ENCODE results near the gene MAGI1.

MAGI1 gene

DNA sequence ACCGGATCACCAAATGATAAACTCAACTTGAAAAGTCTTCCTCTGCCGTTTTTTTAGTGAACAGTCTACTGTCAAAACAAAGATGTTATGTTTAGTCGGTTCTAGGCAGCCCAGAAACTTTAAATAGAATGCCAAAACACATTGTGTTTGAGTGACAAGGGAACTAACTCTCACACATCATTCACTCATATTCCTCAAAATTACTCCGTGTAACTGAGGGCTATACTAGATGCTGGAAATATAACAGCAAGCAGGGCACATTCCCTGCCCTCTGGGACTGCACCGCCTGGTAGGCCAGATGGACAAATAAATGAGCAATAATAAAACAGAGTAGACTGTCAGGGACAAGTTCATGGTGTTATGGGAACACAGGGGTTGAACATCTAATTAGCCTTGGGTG lies 251.4 kb downstream of the MAGI1 start:
- DNase-seq: no peak

DNA sequence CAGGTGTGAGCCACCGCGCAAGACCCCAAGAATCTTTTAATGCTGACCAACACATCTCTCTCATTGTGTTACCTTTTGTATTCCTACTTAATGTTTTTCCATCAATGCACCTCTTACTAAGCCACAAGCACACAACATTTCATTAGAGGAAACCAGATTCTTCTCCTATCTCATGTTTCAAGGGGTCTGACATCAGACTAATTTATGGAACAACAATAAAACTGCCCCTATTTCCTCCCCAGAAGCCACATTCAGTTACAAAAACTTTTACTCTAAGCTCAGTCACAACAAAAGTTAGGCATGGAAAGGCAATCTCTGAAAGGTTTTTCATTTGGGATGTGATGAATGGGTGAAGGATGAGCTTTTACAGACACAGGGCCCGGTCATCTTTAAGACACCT lies 251.8 kb downstream of the MAGI1 start:
- no peak for DNase-seq

DNA sequence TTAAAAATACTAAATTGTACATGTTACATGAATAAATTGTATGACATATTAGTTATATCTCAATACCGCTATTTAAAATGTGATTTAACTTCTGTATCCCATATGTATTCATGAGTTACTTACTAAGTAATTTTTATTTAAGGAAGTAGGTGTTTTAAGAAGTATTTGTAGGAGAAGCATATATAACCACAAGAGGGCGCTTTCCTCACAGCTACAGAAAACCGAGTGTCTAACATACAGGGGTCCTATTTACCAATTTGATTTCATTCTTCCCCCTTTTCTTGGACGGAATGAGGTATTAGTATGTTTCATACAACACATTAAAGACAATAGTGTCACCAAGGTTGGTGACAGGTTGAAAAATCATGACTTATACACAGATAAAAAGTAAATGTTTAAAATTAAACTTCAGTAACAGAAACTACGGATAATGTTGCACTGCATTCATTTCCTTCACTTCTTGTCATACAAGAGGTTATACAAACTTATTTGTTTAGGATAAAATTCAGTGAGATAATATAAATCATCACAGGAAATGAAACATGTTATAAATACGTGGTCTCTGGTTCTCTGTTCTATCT lies 253.6 kb downstream of the MAGI1 start:
- DNase-seq: no peak

DNA sequence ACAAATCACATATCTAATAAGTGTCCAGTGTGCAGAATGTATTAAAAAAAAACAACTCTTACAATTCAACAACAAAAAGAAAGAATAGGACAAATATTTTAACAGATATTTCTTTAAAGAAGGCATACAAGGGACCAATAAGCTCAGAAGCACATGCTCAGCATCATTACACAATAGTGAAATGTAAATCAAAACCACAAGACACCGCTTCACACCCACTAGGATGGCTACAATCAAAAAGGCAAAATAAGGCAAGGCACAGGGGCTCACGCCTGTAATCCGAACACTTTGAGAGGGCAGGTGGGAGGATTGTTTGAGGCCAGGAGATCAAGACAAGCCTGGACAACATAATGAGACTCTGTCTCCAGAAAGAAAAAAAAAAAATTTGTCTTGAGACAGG lies 255.6 kb downstream of the MAGI1 start:
- DNase-seq: no peak

- DNase-seq: no peak
Measured at GRCh38 chr3:65781594-65781993, 257.1 kb downstream of the MAGI1 start.

DNA sequence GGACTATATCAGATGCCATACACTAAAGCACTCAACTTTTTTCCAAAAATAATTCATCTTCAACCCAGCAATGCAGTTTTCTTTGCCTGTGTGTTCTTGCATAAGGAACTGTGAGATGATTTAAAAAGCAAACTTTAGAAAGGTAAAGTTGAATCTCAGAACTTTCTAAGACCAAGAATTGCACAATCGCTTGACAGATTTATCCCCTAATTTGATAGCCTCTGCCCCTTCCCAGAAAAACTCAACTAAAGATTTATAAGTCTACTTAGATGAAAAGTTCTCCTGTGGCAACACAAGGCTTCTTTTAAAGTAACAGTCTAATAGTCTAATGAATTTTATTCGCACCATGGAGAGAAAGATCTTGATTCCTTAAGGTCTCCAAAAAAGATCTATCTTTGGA lies 259.3 kb downstream of the MAGI1 start:
- no peak for DNase-seq

DNA sequence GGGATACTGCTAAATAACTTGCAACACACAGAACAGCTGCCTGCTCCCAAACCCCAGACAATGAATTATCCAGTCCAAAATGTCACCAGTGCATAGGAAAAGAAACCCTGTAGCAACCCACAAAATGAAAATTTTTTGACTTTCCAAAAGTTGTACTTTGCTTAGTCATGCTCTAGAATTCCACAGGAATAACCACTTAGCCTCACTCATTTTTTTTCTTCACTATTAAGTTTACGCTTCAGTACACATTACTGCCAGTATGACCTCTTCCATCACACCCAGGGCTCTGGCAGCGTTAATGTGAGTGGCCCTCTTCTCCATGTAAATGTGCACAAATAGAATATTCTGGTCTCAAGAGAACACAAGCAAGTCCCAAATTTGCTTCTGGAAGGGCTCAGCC lies 259.8 kb downstream of the MAGI1 start:
- DNase-seq: no peak

- DNase-seq: no peak
Measured at GRCh38 chr3:65777050-65777449, 261.7 kb downstream of the MAGI1 start.

- DNase-seq: no peak
Measured at GRCh38 chr3:65776494-65776893, 262.2 kb downstream of the MAGI1 start.

- DNase-seq: no peak
Measured at GRCh38 chr3:65776081-65776480, 262.6 kb downstream of the MAGI1 start.

DNA sequence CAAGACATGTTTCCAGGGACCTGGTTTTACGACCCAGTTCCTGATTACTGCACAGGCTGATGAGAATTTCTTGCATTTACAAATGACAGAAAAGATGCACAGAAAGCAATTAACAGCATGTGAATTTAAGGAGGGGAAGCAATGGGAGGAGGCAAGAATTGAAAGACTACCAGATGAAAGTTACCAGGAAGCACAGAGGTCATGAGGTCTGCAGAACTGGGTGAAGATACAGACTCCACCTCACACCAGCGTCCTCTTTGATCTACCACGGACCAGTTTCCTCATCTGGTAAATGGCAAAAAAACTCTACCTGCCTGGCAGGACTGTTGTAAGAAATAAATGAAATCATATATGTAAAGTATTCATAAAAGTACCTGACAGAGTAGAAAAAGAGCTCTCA lies 266.0 kb downstream of the MAGI1 start:
- DNase-seq: no peak

DNA sequence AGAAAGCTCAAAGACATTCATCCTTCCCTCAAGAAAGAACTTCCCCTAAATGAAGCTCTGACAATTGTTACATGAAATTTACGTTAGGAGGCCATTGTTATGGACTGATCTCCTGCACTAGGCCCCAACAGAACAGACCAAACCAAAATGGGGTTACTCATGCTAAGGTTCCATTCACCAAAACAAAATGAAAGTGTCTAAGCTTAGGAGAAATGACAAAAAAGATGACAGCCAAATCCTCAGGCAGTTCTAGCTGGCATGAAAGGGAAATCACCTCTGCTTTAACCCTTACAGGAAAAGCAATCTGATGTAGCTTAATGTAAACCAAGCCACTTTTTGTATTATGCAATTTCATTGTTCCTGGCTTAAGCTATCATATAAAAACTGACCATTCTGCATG lies 271.2 kb downstream of the MAGI1 start:
- DNase-seq: no peak

DNA sequence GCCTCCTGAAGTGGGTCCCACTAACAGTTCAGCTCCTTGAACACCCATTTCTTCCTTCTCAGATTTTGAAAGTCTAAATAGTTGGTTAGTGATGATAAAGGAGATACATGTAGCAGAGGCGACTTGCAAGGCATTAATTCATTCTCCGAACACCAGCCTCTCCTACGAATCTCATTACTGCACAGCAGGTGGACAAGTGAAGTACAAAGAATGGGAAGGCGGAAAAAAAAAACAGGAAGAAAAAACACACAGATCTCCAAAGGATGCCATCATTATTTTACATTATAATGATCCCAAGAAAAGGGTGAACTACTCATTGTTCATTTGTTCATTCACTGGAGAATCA lies 276.5 kb downstream of the MAGI1 start:
- DNase-seq: no peak

DNA sequence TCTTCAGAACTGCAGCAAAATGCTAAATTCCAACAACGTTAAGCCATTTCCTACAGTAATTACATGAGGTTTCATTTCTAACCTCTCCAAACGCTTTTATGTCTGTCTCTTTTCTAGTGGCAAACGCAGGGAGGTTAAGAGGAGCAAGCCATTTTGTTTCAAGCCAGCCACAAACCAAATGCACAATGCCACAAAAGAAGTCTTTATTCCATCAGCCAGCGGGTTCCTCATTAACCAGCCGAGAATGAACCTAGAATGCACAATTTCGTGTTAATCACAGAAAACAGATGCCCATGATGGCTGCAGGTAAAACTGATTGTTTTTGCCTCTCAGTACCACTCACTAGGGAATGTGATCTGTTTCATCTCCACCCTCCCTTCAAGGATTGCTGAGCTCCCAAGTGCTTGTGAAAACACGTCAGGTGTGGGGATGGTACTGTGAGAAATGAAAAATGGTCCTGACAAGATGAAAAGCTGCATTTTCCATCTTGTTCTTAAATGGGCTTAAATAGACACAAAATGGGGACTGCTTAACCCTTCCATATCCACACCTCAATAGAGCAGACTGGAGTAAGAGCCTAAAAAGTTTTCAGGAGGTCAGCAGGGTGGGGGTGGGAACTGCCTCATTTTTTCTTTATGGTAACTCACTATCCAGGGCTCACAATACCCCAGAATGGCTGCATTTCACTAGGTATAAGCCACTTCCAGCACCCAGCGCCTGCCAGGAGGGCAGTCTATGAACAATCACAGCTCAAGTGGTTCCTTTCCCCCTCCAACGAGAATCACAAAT lies 277.1 kb downstream of the MAGI1 start:
- no peak for DNase-seq

DNA sequence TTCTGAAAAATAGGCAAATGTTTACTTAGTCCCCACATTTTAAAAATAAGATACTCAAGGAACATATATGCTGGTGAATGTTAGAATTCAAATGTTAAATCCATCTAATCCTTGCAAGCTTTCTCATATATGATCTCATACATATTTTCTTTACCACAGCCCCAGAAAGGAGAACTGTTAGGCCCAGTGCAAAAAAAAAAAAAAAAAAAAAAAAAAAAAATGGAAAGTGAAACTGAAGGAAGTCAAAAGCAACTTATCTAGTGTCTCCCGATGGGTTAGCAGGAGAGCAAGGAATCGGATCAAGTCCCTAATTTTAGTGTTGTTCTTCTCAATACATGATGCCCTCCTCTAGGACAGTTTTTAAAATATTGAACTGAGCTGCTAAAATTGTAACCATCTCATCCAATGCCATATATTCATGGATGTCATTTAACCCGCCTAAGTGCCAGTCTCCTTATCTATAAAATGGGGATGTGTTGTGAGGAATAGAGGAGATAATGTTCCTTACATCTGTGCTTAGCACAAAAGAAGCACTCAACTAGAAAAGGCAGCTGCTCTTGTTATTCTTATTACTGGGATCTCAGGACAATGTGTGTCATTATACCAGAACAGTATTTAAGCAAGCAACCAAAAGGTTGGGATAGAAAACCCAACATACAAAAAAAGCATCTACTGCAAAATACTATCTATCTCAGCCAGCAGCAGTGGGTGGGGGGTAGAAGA lies 279.7 kb downstream of the MAGI1 start:
- DNase-seq: no peak

- no peak for DNase-seq
Measured at GRCh38 chr3:65758438-65758837, 280.3 kb downstream of the MAGI1 start.

GRCh38 chr3:65752636-65753035 lies 286.1 kb downstream of the MAGI1 start:
- DNase-seq: no peak

DNA sequence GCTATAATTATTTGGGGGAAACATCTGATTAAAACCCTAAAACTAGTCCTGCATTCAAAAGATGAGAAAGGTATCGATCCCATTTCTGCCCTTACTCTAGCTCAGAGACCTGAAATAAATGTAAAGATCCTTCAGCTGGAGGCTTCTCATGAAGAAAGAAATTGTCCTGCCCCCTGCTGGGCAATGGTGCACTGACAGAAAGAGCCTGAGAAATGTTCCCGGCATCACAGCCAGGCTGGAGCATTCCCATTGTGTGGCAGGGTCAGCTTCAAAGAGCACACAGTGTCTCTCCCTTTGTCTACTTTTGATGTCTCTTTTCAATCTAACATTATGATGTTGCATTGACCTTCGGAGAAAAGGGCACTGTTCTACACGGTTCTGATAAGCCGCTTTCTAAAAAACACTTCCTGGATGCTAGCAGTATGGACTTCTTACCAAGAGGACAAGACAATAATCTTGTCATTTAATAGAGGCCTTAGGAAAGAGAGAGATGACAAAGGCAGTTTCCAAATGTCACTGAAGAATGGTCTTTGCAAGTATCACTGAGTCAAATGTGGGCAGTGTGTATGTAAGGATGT lies 287.5 kb downstream of the MAGI1 start:
- DNase-seq: no peak

GRCh38 chr3:65749066-65749465 lies 289.7 kb downstream of the MAGI1 start:
- no peak for DNase-seq

GRCh38 chr3:65748326-65748725 lies 290.4 kb downstream of the MAGI1 start:
- no peak for DNase-seq

- DNase-seq: no peak
Measured at GRCh38 chr3:65746848-65747247, 291.9 kb downstream of the MAGI1 start.

GRCh38 chr3:65745306-65745705 lies 293.4 kb downstream of the MAGI1 start:
- no peak for DNase-seq

DNA sequence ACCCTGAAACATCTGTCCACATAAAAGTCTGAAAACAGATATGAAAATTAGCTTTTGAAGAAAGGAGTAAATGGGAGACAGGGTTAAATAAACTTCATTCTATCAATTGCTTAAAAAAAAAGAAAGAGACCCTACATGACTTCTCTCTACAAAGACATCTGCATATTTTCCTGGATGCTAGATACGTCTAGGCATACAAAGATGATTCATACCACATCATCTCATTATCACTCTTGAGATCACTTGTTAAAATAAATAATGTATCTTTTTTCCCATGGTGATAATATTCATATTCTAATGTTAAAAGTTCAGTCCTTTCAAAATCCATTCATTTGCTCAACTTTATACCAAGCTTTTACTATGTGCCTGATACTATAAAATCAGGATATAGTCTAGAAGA lies 295.8 kb downstream of the MAGI1 start:
- DNase-seq: no peak

DNA sequence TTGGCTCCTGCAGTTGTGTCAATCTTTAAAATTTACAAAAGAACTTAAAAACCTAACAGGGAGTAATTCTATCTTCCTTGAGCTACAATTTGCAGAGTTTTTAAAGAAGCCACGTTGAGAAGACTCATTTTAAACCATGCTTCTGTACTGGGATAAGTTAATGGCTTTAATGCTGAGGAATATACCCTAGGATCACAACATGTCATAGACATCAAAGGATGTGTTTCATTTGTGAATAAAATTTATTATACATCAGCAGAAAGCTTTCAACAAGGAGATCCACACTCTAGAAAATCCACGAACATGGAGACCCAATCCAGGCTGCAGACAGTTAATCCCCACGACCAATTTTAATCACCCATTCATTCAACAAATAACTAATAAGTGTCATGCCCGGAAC lies 297.2 kb downstream of the MAGI1 start:
- DNase-seq: no peak
